RWPE1 (cell line): Measurements from ENCODE around the gene COL5A1.

ENCODE experiments used
- CTCF ChIA-PET: fragments of 350-600 bp; sonication (Branson Sonifier 250); formaldehyde crosslinking; extraction: SDS; loops from one replicate; lab custom pipeline; 2021; lab: Yijun Ruan, JAX
- POLR2A ChIA-PET: fragments of 400-600 bp; formaldehyde crosslinking; extraction: SDS; loops from one replicate; lab custom pipeline; 2020; ENCODE audit warnings: antibody characterized with exemption; ENCODE audit not compliant: low non-redundant PET; lab: Yijun Ruan, JAX
- DNase-seq: peaks from one replicate; pipeline ENCODE4 v3.0.0; 2012; ENCODE audit warnings: low spot score
- H3K27ac ChIP-seq: fragments of 450-650 bp; 2 replicates; pipeline ENCODE4 v1.5.1; 2017
- CTCF ChIP-seq: fragments of 450-650 bp; conservative IDR thresholded peaks from 2 replicates; pipeline ENCODE4 v1.5.1; 2017; ENCODE audit warnings: low read depth, mild to moderate bottlenecking

The COL5A1 gene

GRCh38 chr9:134690946-134691694 lies 49.5 kb downstream of the COL5A1 start:
- no peak for DNase-seq
- 0 out of 2 replicates have a peak overlapping the region, but pooled peaks have one; percentile 20 for H3K27ac ChIP-seq
- TF ChIP-seq CTCF: no peak
- POLR2A ChIA-PET: interaction anchor here (0.5 kb wide), 1 partner anchor 531 kb away, joined by 8 read pairs; no protein-coding TSS in a partner anchor
- CTCF ChIA-PET: interaction anchor here (0.6 to 2.4 kb wide), 8 partner anchors 11 to 520 kb away, joined by 3 to 14 read pairs (median 4); no protein-coding TSS in a partner anchor

- POLR2A ChIA-PET: no interaction called here
- H3K27ac ChIP-seq: peak overlapping the region; percentile 2; the same call in 1 of the 2 replicates
- TF ChIP-seq CTCF: no peak
Observed at GRCh38 chr9:134691695-134692572, 50.3 kb downstream of the COL5A1 start.

GRCh38 chr9:134692573-134692860 lies 50.9 kb downstream of the COL5A1 start:
- TF ChIP-seq CTCF: no peak
- H3K27ac ChIP-seq: peak overlapping the region; percentile 2; the same call in 1 of the 2 replicates
- DNase-seq: no peak
- ChIA-PET POLR2A (no interaction called here), CTCF (interaction anchor here (0.6 kb wide), 1 partner anchor 25 kb away, joined by 4 read pairs; no protein-coding TSS in a partner anchor)

More at GRCh38 chr9:134691695-134692572, 50.3 kb downstream of the COL5A1 start:
- DNase-seq: no peak
- CTCF ChIA-PET: interaction anchor here (0.6 to 1.1 kb wide), 3 partner anchors 26 to 243 kb away, joined by 4 to 7 read pairs (median 5); no protein-coding TSS in a partner anchor

DNA sequence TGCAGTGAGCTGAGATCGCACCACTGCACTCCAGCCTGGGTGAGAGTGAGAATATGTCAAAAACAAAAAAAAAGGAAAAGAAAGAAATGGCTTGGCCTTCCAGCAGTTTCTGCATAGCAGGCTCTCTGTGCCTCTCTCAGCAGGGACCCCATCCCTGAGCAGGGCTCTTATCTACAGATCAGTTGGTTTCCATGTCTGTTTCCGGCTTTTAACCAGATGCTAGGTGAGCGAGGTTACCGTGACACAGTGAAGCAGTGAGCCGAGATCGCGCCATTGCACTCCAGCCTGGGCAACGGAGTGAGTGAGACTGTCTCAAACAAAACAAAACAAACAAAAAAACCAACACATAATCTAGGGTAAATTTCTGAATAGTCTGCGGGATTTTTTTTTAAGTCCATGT lies 51.4 kb downstream of the COL5A1 start:
- no peak for TF ChIP-seq CTCF
- ChIA-PET CTCF (no interaction called here), POLR2A (interaction anchor here (0.6 kb wide), 1 partner anchor 110 kb away, joined by 3 read pairs; no protein-coding TSS in a partner anchor)
- DNase-seq: no peak
- peak overlapping the region; percentile 5; the same call in 1 of the 2 replicates for H3K27ac ChIP-seq

DNA sequence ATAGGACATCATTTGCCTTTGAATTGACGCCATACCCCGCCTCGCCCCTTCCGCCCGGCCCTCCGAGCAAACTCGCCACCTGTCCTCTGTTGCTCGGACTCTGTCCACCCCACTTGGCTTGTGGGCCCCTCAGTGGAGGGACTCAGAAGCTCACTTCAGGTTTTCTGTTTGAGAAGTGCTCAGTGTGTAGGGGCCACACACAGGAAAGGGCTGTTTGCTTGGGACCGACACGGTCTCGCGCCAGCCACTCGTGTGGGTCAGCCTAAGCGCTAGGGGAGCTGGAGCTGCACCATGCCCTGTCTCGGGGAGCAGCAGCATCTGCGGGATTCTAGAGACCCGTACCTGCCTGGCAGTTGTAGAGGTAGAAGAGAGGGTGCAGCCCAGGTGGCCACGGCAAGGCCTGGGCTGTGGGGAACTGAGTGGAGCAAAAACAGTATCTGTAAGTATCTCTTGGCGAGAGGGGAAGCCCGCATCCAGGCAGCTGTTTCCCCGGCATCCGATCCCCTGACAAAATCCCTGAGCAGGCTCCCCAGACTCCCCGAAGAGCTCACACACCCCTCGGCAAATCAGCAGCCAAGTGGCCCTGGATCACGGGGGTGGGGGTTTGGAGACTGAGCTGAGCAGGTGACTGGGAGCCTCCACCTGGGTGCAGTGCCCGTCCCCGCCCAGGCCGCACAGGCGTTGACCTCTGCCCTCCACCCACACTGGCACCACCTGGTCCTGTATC lies 52.2 kb downstream of the COL5A1 start:
- 0 out of 2 replicates have a peak overlapping the region, but pooled peaks have one; percentile 5 for H3K27ac ChIP-seq
- DNase-seq: no peak
- ChIA-PET CTCF (interaction anchor here (0.7 to 1.4 kb wide), 2 partner anchors 46 to 1415 kb away, joined by 3 read pairs; no protein-coding TSS in a partner anchor), POLR2A (no interaction called here)
- no peak for TF ChIP-seq CTCF
